Astrocyte (in vitro differentiated cells and primary cell): ENCODE results near the gene ARHGEF26. TPM values are rescaled to one million over a fixed set of nuclear protein-coding genes. Genes with fewer than 3 reads are reported as not detected.
A peak's percentile ranks its signal among the peaks of the same experiment; 100 is the strongest.

Source experiments
- DNase-seq: peaks from one replicate; pipeline ENCODE4 v3.0.0-alpha.2; 2010; ENCODE audit warnings: low read depth
- FAIRE-seq: peaks from 2 replicates; lab custom pipeline; 2011; peaks lifted over from hg19 to GRCh38; lab: Jason Lieb, UNC
- H2AFZ ChIP-seq: 2 replicates; pipeline ENCODE4 v1.6.0; 2012; ENCODE audit warnings: low read depth, low read length, inconsistent platforms
- H3K27ac ChIP-seq: 2 replicates; pipeline ENCODE4 v1.5.1; 2011; ENCODE audit warnings: low read depth, low read length, inconsistent platforms
- H3K27me3 ChIP-seq: 2 replicates; pipeline ENCODE4 v1.6.0; 2011; ENCODE audit warnings: low read length, inconsistent platforms; ENCODE audit not compliant: insufficient read depth
- H3K36me3 ChIP-seq: 2 replicates; pipeline ENCODE4 v1.5.1; 2011; ENCODE audit warnings: low read length, inconsistent platforms; ENCODE audit not compliant: insufficient read depth
- H3K4me1 ChIP-seq: 2 replicates; pipeline ENCODE4 v1.5.1; 2011; ENCODE audit warnings: low read length, inconsistent platforms; ENCODE audit not compliant: insufficient read depth
- H3K4me2 ChIP-seq: 2 replicates; pipeline ENCODE4 v1.6.0; 2012; ENCODE audit warnings: low read length, inconsistent platforms
- H3K4me3 ChIP-seq: 2 replicates; pipeline ENCODE4 v1.5.1; 2011; ENCODE audit warnings: low read depth, mild to moderate bottlenecking, low read length, inconsistent platforms; ENCODE audit not compliant: insufficient read depth
- H3K79me2 ChIP-seq: 2 replicates; pipeline ENCODE4 v1.6.0; 2012; ENCODE audit warnings: mild to moderate bottlenecking, low read length, inconsistent platforms; ENCODE audit not compliant: insufficient read depth
- H3K9ac ChIP-seq: 2 replicates; pipeline ENCODE4 v1.6.0; 2012; ENCODE audit warnings: mild to moderate bottlenecking, low read length, inconsistent platforms
- H3K9me3 ChIP-seq: 2 replicates; pipeline ENCODE4 v1.5.1; 2012; ENCODE audit warnings: low read depth, mild to moderate bottlenecking, low read length, inconsistent platforms; ENCODE audit not compliant: insufficient read depth
- H4K20me1 ChIP-seq: 2 replicates; pipeline ENCODE4 v1.6.0; 2012; ENCODE audit warnings: low read length, inconsistent platforms; ENCODE audit not compliant: insufficient read depth
- H3K27ac Mint-ChIP-seq: one replicate; pipeline ENCODE4 v1.8.0; 2021; ENCODE audit warnings: mild to moderate bottlenecking, mixed read lengths; ENCODE audit not compliant: unreplicated experiment
- H3K27me3 Mint-ChIP-seq: one replicate; pipeline ENCODE4 v1.8.0; 2021; ENCODE audit warnings: low read depth, mixed read lengths; ENCODE audit not compliant: unreplicated experiment
- H3K36me3 Mint-ChIP-seq: one replicate; pipeline ENCODE4 v1.8.0; 2021; ENCODE audit warnings: low read depth, mixed read lengths; ENCODE audit not compliant: unreplicated experiment
- H3K4me1 Mint-ChIP-seq: one replicate; pipeline ENCODE4 v1.8.0; 2021; ENCODE audit warnings: low read depth, mixed read lengths; ENCODE audit not compliant: unreplicated experiment
- H3K4me3 Mint-ChIP-seq: one replicate; pipeline ENCODE4 v1.8.0; 2021; ENCODE audit warnings: mild to moderate bottlenecking, moderate library complexity, mixed read lengths; ENCODE audit not compliant: unreplicated experiment
- H3K9me3 Mint-ChIP-seq: one replicate; pipeline ENCODE4 v1.8.0; 2021; ENCODE audit warnings: mild to moderate bottlenecking, mixed read lengths; ENCODE audit not compliant: unreplicated experiment
- CTCF ChIP-seq: IDR thresholded peaks from 2 replicates; pipeline ENCODE4 v1.5.1; 2011; ENCODE audit warnings: low read depth, mild to moderate bottlenecking, inconsistent platforms, low read length, moderate library complexity; ENCODE audit not compliant: insufficient read depth
- EZH2 ChIP-seq: IDR thresholded peaks from 2 replicates; pipeline ENCODE4 v1.6.1; 2012; ENCODE audit warnings: mild to moderate bottlenecking, low read length, inconsistent platforms; ENCODE audit not compliant: insufficient read depth
- total RNA-seq: library from RNA; stranded (reverse); gene quantifications from 2 replicates; pipeline ENCODE4 v1.2.1, GENCODE V29; 2021

The ARHGEF26 gene
- total RNA-seq, 1 donor from 2014 or later = 1.7 TPM

GRCh38 chr3:154149286-154149685 is 28.1 kb downstream of the ARHGEF26 start:
- H3K27me3 Mint-ChIP-seq = no peaks in the 10 kb centered on the region
- no peaks in the 10 kb centered on the region for H3K79me2 ChIP-seq
- no peaks in the 10 kb centered on the region for H3K9me3 Mint-ChIP-seq
- no peak overlapping the region for H3K4me3 ChIP-seq
- FAIRE-seq (no peak), DNase-seq (no peak)
- H3K36me3 Mint-ChIP-seq = no peaks in the 10 kb centered on the region
- H3K27ac ChIP-seq = no peak overlapping the region
- H2AFZ ChIP-seq = no peak overlapping the region
- H3K4me3 Mint-ChIP-seq = no peak overlapping the region
- no peak for TF ChIP-seq CTCF
- TF ChIP-seq EZH2 = no peak
- H3K4me1 Mint-ChIP-seq = peaks cover 14% of the 10 kb centered on the region
- no peaks in the 10 kb centered on the region for H3K9me3 ChIP-seq
- peaks cover 12% of the 10 kb centered on the region for H3K4me1 ChIP-seq
- no peaks in the 10 kb centered on the region for H3K27me3 ChIP-seq
- no peaks in the 10 kb centered on the region for H4K20me1 ChIP-seq
- no peak overlapping the region for H3K27ac Mint-ChIP-seq
- H3K4me2 ChIP-seq = no peak overlapping the region
- H3K36me3 ChIP-seq = no peaks in the 10 kb centered on the region
- no peak overlapping the region for H3K9ac ChIP-seq

DNA sequence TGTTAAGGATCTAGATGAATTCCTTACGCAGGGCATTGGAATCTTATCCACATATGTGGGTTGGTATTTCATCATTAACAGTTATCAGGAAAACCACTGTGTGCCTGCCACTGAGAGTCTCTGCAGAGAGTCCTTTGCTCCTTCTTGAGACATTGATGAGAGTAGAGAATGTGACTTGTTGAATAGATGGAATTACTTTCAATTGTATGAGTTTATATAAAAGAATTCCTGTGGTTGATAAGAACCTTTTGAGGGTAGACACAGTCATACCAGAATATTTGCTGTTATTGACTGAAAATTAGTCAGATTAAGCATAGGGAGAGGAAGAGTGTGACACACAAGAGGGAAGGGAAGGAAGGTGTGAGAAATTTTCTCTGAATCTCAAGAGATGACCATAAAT is 30.8 kb downstream of the ARHGEF26 start:
- H3K9ac ChIP-seq = no peak overlapping the region
- TF ChIP-seq CTCF (no peak), EZH2 (no peak)
- H3K27ac ChIP-seq = peak overlapping the region; percentile 59
- H3K36me3 ChIP-seq = no peaks in the 10 kb centered on the region
- H3K4me3 Mint-ChIP-seq = no peak overlapping the region
- H3K27me3 Mint-ChIP-seq = no peaks in the 10 kb centered on the region
- no peaks in the 10 kb centered on the region for H4K20me1 ChIP-seq
- peaks cover 5% of the 10 kb centered on the region for H3K4me1 Mint-ChIP-seq
- no peaks in the 10 kb centered on the region for H3K27me3 ChIP-seq
- DNase-seq (peak; percentile 97), FAIRE-seq (no peak)
- no peak overlapping the region for H3K4me3 ChIP-seq
- peak overlapping the region; percentile 50 for H3K4me2 ChIP-seq
- H3K27ac Mint-ChIP-seq = no peak overlapping the region
- no peaks in the 10 kb centered on the region for H3K9me3 Mint-ChIP-seq
- no peak overlapping the region for H2AFZ ChIP-seq
- H3K36me3 Mint-ChIP-seq = no peaks in the 10 kb centered on the region
- peaks cover 10% of the 10 kb centered on the region for H3K4me1 ChIP-seq
- H3K79me2 ChIP-seq = no peaks in the 10 kb centered on the region
- no peaks in the 10 kb centered on the region for H3K9me3 ChIP-seq

DNA sequence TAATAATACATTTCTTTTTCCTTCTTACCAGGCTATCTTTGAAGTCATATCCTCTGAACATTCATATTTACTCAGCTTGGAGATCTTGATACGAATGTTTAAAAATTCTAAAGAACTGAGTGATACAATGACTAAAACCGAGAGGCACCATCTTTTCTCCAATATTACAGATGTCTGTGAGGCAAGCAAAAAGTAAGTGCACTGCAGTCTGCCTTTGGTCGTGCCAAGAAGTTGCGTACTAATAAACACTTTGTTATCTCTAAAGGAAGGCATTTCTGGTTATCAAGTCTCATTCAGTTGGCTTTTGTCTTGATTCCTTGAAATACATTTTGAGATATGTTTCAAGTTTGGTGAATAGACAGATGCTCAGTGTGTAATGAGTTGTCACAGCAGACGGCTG is 31.6 kb downstream of the ARHGEF26 start:
- Mint-ChIP-seq H3K27me3 (no peaks in the 10 kb centered on the region), H3K4me3 (no peak overlapping the region), H3K9me3 (no peaks in the 10 kb centered on the region), H3K27ac (no peak overlapping the region), H3K36me3 (no peaks in the 10 kb centered on the region), H3K4me1 (peaks cover 5% of the 10 kb centered on the region)
- H3K9me3 ChIP-seq = no peaks in the 10 kb centered on the region
- H3K4me1 ChIP-seq = peaks cover 10% of the 10 kb centered on the region
- no peak overlapping the region for H3K4me2 ChIP-seq
- H3K79me2 ChIP-seq = no peaks in the 10 kb centered on the region
- H2AFZ ChIP-seq = no peak overlapping the region
- no peak overlapping the region for H3K27ac ChIP-seq
- FAIRE-seq = no peak
- H4K20me1 ChIP-seq = no peaks in the 10 kb centered on the region
- no peak overlapping the region for H3K9ac ChIP-seq
- H3K4me3 ChIP-seq = no peak overlapping the region
- H3K36me3 ChIP-seq = no peaks in the 10 kb centered on the region
- no peak for DNase-seq
- TF ChIP-seq CTCF = no peak
- no peak for TF ChIP-seq EZH2
- H3K27me3 ChIP-seq = no peaks in the 10 kb centered on the region
